ENCODE results near the gene EMID1. TPM values are rescaled to one million over a fixed set of nuclear protein-coding genes. Genes with fewer than 3 reads are reported as not detected.
A peak's percentile ranks its signal among the peaks of the same experiment; 100 is the strongest.

The EMID1 gene
- polyA plus RNA-seq, 6 donors from 2014 or later, result not detected

- Mint-ChIP-seq H3K4me1 (peaks cover 16 to 24% (median 18%) of the 10 kb centered on the region in 3 donors), H3K9me3 (peaks cover 0 to 17% (median 4%) of the 10 kb centered on the region in 7 donors), H3K27me3 (peaks cover 58 to 82% (median 78%) of the 10 kb centered on the region in 3 donors), H3K36me3 (peaks cover 0 to 8% of the 10 kb centered on the region in 2 donors), H3K4me3 (no peak overlapping the region), H3K27ac (no peak overlapping the region)
- no peak for ATAC-seq (ENCODE audit: low read depth in 2 of 2)
- DNase-seq, result no peak
Observed at GRCh38 chr22:29198240-29198639, 7.5 kb upstream of the EMID1 start.

GRCh38 chr22:29199702-29200400 lies 5.8 kb upstream of the EMID1 start:
- Mint-ChIP-seq H3K4me3 (peak overlapping the region in 1 of 8 donors; percentile 41), H3K4me1 (peaks cover 16 to 32% (median 29%) of the 10 kb centered on the region in 3 donors), H3K27me3 (peaks cover 68 to 88% (median 83%) of the 10 kb centered on the region in 3 donors), H3K9me3 (peaks cover 0 to 9% (median 3%) of the 10 kb centered on the region in 7 donors), H3K27ac (no peak overlapping the region), H3K36me3 (peaks cover 0 to 5% of the 10 kb centered on the region in 2 donors)
- no peak for ATAC-seq (ENCODE audit: low read depth in 2 of 2)
- no peak for DNase-seq

- peak overlapping the region in 1 of 6 donors; percentile 44 for H3K27ac Mint-ChIP-seq
- H3K36me3 Mint-ChIP-seq, result no peaks in the 10 kb centered on the region
- peaks cover 70 to 83% (median 79%) of the 10 kb centered on the region in 3 donors for H3K27me3 Mint-ChIP-seq
- H3K4me1 Mint-ChIP-seq, result peaks cover 16 to 37% (median 34%) of the 10 kb centered on the region in 3 donors
- H3K4me3 Mint-ChIP-seq, result peak overlapping the region in 1 of 8 donors; percentile 61
- ATAC-seq (ENCODE audit: low read depth in 2 of 2), result no peak
- peaks cover 0 to 7% (median 2%) of the 10 kb centered on the region in 7 donors for H3K9me3 Mint-ChIP-seq
- DNase-seq, result no peak
Observed at GRCh38 chr22:29200901-29201300, 4.8 kb upstream of the EMID1 start.

GRCh38 chr22:29201782-29202181 lies 3.9 kb upstream of the EMID1 start:
- Mint-ChIP-seq H3K27ac (peak overlapping the region in 1 of 6 donors; percentile 47), H3K9me3 (peaks cover 0 to 5% (median 2%) of the 10 kb centered on the region in 7 donors), H3K4me3 (peak overlapping the region in 3 of 8 donors; percentile 16 to 54 (median 41)), H3K36me3 (no peaks in the 10 kb centered on the region), H3K27me3 (peaks cover 65 to 83% (median 79%) of the 10 kb centered on the region in 3 donors), H3K4me1 (peaks cover 18 to 43% (median 40%) of the 10 kb centered on the region in 3 donors)
- ATAC-seq (ENCODE audit: low read depth in 2 of 2), result no peak
- no peak for DNase-seq

- H3K4me3 Mint-ChIP-seq, result peak overlapping the region in 7 of 8 donors; percentile 24 to 73 (median 57)
- H3K36me3 Mint-ChIP-seq, result no peaks in the 10 kb centered on the region
- peaks cover 0 to 5% (median 2%) of the 10 kb centered on the region in 7 donors for H3K9me3 Mint-ChIP-seq
- peaks cover 64 to 84% (median 80%) of the 10 kb centered on the region in 3 donors for H3K27me3 Mint-ChIP-seq
- ATAC-seq (ENCODE audit: low read depth in 2 of 2), result peak; percentile 78 to 83
- peak; percentile 50 for DNase-seq
- peaks cover 18 to 47% (median 40%) of the 10 kb centered on the region in 3 donors for H3K4me1 Mint-ChIP-seq
- peak overlapping the region in 4 of 6 donors; percentile 25 to 86 (median 50) for H3K27ac Mint-ChIP-seq
Observed at GRCh38 chr22:29202212-29203192, 3.2 kb upstream of the EMID1 start.

- peaks cover 70 to 88% (median 84%) of the 10 kb centered on the region in 3 donors for H3K27me3 Mint-ChIP-seq
- H3K9me3 Mint-ChIP-seq, result peaks cover 0 to 2% (median 0%) of the 10 kb centered on the region in 7 donors
- ATAC-seq (ENCODE audit: low read depth in 2 of 2) (no peak), DNase-seq (no peak)
- peaks cover 18 to 55% (median 45%) of the 10 kb centered on the region in 3 donors for H3K4me1 Mint-ChIP-seq
- peak overlapping the region in 1 of 6 donors; percentile 16 for H3K27ac Mint-ChIP-seq
- H3K4me3 Mint-ChIP-seq, result no peak overlapping the region
- H3K36me3 Mint-ChIP-seq, result no peaks in the 10 kb centered on the region
Observed at GRCh38 chr22:29203488-29204454, 1.9 kb upstream of the EMID1 start.

GRCh38 chr22:29204455-29205183 lies 1.1 kb upstream of the EMID1 start:
- peaks cover 27 to 63% (median 53%) of the 10 kb centered on the region in 3 donors for H3K4me1 Mint-ChIP-seq
- ATAC-seq (ENCODE audit: low read depth in 2 of 2), result no peak
- peaks cover 0 to 2% (median 0%) of the 10 kb centered on the region in 7 donors for H3K9me3 Mint-ChIP-seq
- H3K27ac Mint-ChIP-seq, result peak overlapping the region in 2 of 6 donors; percentile 9 to 35
- peak overlapping the region in 7 of 8 donors; percentile 3 to 84 (median 28) for H3K4me3 Mint-ChIP-seq
- no peaks in the 10 kb centered on the region for H3K36me3 Mint-ChIP-seq
- H3K27me3 Mint-ChIP-seq, result peaks cover 76 to 90% (median 87%) of the 10 kb centered on the region in 3 donors
- no peak for DNase-seq

GRCh38 chr22:29205252-29205593 lies 473 bp upstream of the EMID1 start:
- Mint-ChIP-seq H3K27ac (peak overlapping the region in 2 of 6 donors; percentile 32 to 84), H3K4me1 (peaks cover 28 to 64% (median 55%) of the 10 kb centered on the region in 3 donors), H3K9me3 (peaks cover 0 to 2% (median 0%) of the 10 kb centered on the region in 7 donors), H3K27me3 (peaks cover 73 to 89% (median 85%) of the 10 kb centered on the region in 3 donors), H3K4me3 (peak overlapping the region; percentile 16 to 84 (median 44)), H3K36me3 (no peaks in the 10 kb centered on the region)
- no peak for ATAC-seq (ENCODE audit: low read depth in 2 of 2)
- DNase-seq, result no peak

- Mint-ChIP-seq H3K4me3 (peak overlapping the region; percentile 49 to 85 (median 78)), H3K27ac (peak overlapping the region in 3 of 6 donors; percentile 38 to 49 (median 44)), H3K27me3 (peaks cover 72 to 87% (median 84%) of the 10 kb centered on the region in 3 donors), H3K4me1 (peaks cover 25 to 62% (median 51%) of the 10 kb centered on the region in 3 donors), H3K36me3 (no peaks in the 10 kb centered on the region), H3K9me3 (peaks cover 0 to 2% (median 0%) of the 10 kb centered on the region in 7 donors)
- ATAC-seq (ENCODE audit: low read depth in 2 of 2), result no peak
- DNase-seq, result no peak
Observed at GRCh38 chr22:29206372-29207242, 911 bp downstream of the EMID1 start.

GRCh38 chr22:29207243-29207550 lies 1.5 kb downstream of the EMID1 start:
- peaks cover 22 to 56% (median 45%) of the 10 kb centered on the region in 3 donors for H3K4me1 Mint-ChIP-seq
- peaks cover 67 to 84% (median 82%) of the 10 kb centered on the region in 3 donors for H3K27me3 Mint-ChIP-seq
- ATAC-seq (ENCODE audit: low read depth in 2 of 2), result no peak
- peaks cover 0 to 2% (median 0%) of the 10 kb centered on the region in 7 donors for H3K9me3 Mint-ChIP-seq
- DNase-seq, result no peak
- no peak overlapping the region for H3K4me3 Mint-ChIP-seq
- H3K27ac Mint-ChIP-seq, result no peak overlapping the region
- H3K36me3 Mint-ChIP-seq, result no peaks in the 10 kb centered on the region

Data from naive B cell (primary cell).